Lower lobe of right lung (tissue), 2 donors: ENCODE data around the gene HIPK1. TPM values are rescaled to one million over a fixed set of nuclear protein-coding genes. Genes with fewer than 3 reads are reported as not detected.

ENCODE experiments used
- ATAC-seq, 2 donors: fragments of 200-7000 bp; cut with Tn5 transposase; one replicate each; pipeline ENCODE4 v1.9.1; 2020 to 2022; ENCODE audit warnings: mild to moderate bottlenecking in 2 of 2, moderate library complexity in 2 of 2
- DNase-seq: peaks from one replicate; pipeline ENCODE4 v3.0.0-alpha.2; 2020
- H3K27ac ChIP-seq: fragments of 200-600 bp; one replicate; pipeline ENCODE4 v1.8.0; 2022
- H3K27me3 ChIP-seq: fragments of 200-600 bp; one replicate; pipeline ENCODE4 v1.8.0; 2022; ENCODE audit warnings: low read depth
- H3K36me3 ChIP-seq: fragments of 200-600 bp; one replicate; pipeline ENCODE4 v1.8.0; 2022; ENCODE audit warnings: mild to moderate bottlenecking
- H3K4me1 ChIP-seq: fragments of 200-600 bp; one replicate; pipeline ENCODE4 v1.8.0; 2022
- H3K4me3 ChIP-seq: fragments of 200-600 bp; one replicate; pipeline ENCODE4 v1.8.0; 2022; ENCODE audit warnings: mild to moderate bottlenecking
- H3K9me3 ChIP-seq: fragments of 200-600 bp; one replicate; pipeline ENCODE4 v1.8.0; 2022
- CTCF ChIP-seq: fragments of 200-600 bp; IDR thresholded peaks from one replicate; pipeline ENCODE4 v1.8.0; 2022; ENCODE audit warnings: antibody characterized with exemption, mild to moderate bottlenecking
- intact Hi-C: fragments of 100-400 bp; cut with DNase I; formaldehyde crosslinking; loops from one replicate; pipeline ENCODE4 v1.11.0; 2022
- total RNA-seq: library from RNA; stranded (reverse); fragmentation: NEBNext Ultra II Directional; extraction: Animal tissue kit (Norgen Biotek cat#: 25700); gene quantifications from one replicate; pipeline ENCODE4 v1.2.1, GENCODE V29; 2021
- donor health status: DM: no; HTN: yes; CAD: no; lungs with severe emphysema.

Gene HIPK1
- total RNA-seq, 1 donor from 2014 or later = 95.0 TPM

GRCh38 chr1:114021665-114022099, 92.6 kb downstream of the HIPK1 start:
- Histone ChIP-seq H3K27me3 (no peaks in the 10 kb centered on the region), H3K4me1 (no peaks in the 10 kb centered on the region), H3K36me3 (no peaks in the 10 kb centered on the region), H3K4me3 (no peak overlapping the region), H3K9me3 (no peaks in the 10 kb centered on the region), H3K27ac (no peak overlapping the region)
- DNase-seq (no peak), ATAC-seq (no peak)
- intact Hi-C loops = no loop called here
- no peak for TF ChIP-seq CTCF

- Histone ChIP-seq H3K27ac (no peak overlapping the region), H3K4me3 (no peak overlapping the region), H3K27me3 (no peaks in the 10 kb centered on the region), H3K4me1 (no peaks in the 10 kb centered on the region), H3K9me3 (no peaks in the 10 kb centered on the region), H3K36me3 (no peaks in the 10 kb centered on the region)
- TF ChIP-seq CTCF = no peak
- no peak for DNase-seq
- intact Hi-C loops = no loop called here
- no peak for ATAC-seq
Observed at GRCh38 chr1:114022877-114023276, 93.8 kb downstream of the HIPK1 start.

DNA sequence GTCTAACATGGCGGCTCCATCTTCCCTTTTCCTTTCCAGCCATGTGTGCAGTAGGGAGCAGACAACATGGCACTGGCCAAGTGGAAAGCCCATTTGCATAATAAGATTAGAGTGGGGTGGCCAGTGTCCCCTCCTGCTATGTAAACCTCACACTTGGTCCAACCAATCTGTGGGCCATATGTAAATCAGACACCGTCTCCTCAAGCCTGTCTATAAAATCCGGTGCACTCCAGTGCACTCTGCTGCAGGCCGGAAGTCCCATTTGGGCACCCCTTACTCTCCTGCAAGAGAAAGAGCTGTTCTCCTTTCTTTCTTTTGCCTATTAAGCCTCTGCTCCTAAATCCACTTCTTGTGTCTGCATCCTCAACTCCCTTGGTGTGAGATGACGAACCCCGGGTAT, 94.3 kb downstream of the HIPK1 start:
- DNase-seq (no peak), ATAC-seq (no peak)
- Histone ChIP-seq H3K4me3 (no peak overlapping the region), H3K4me1 (no peaks in the 10 kb centered on the region), H3K36me3 (no peaks in the 10 kb centered on the region), H3K27ac (no peak overlapping the region), H3K27me3 (no peaks in the 10 kb centered on the region), H3K9me3 (no peaks in the 10 kb centered on the region)
- no peak for TF ChIP-seq CTCF
- intact Hi-C loops = no loop called here

GRCh38 chr1:114024049-114024448, 94.9 kb downstream of the HIPK1 start:
- TF ChIP-seq CTCF = no peak
- ATAC-seq (no peak), DNase-seq (no peak)
- H3K27me3 ChIP-seq = no peaks in the 10 kb centered on the region
- H3K4me1 ChIP-seq = no peaks in the 10 kb centered on the region
- no peaks in the 10 kb centered on the region for H3K9me3 ChIP-seq
- H3K36me3 ChIP-seq = no peaks in the 10 kb centered on the region
- no peak overlapping the region for H3K27ac ChIP-seq
- intact Hi-C loops = no loop called here
- no peak overlapping the region for H3K4me3 ChIP-seq

- intact Hi-C loops = no loop called here
Observed at GRCh38 chr1:114025609-114026401, 96.7 kb downstream of the HIPK1 start.

More at GRCh38 chr1:114025609-114026401, 96.7 kb downstream of the HIPK1 start:
- DNase-seq (no peak), ATAC-seq (no peak)
- Histone ChIP-seq H3K4me1 (no peaks in the 10 kb centered on the region), H3K27me3 (no peaks in the 10 kb centered on the region), H3K9me3 (no peaks in the 10 kb centered on the region), H3K27ac (no peak overlapping the region), H3K4me3 (no peak overlapping the region), H3K36me3 (no peaks in the 10 kb centered on the region)
- TF ChIP-seq CTCF = no peak
